Coronary artery (tissue), 2 donors: Measurements from ENCODE around the gene OTP.

ENCODE experiments used
- DNase-seq: peaks from one replicate; pipeline ENCODE4 v3.0.0-alpha.2; 2017; ENCODE audit warnings: low spot score
- H3K27ac ChIP-seq, 2 donors: fragments of 200-600 bp; sonication (generic); one replicate each; pipeline ENCODE4 v1.5.1; 2016 to 2019
- H3K4me3 ChIP-seq: fragments of 200-600 bp; sonication (generic); 2 replicates; pipeline ENCODE4 v1.5.1; 2016; ENCODE audit warnings: mild to moderate bottlenecking, moderate library complexity
- TF ChIP-seq, protein P1 (sequence below): fragments of 200-600 bp; sonication (generic); IDR thresholded peaks from one replicate; pipeline ENCODE4 v1.5.1; 2019; ENCODE audit warnings: antibody characterized with exemption

The OTP gene

DNA sequence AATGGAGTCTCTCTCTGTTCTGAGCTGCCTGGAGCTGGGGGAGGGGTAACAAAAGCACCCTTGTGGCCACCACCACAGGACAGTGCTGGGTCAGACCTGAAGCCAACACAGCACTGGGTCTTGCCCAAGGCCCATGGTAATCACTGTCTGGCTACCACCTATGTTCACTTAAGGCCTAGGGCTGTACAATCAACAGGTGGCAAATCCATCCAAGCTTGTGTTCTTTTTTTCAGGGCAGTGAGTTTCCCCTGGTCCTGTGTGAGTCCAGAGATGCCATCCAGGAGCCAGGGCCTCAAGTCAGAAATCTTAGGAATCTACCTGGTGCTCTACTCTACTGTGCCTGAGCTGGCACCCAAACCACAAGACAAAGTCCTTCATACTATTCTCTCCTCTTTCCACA is 20.1 kb upstream of the OTP start:
- TF ChIP-seq, protein P1, sequence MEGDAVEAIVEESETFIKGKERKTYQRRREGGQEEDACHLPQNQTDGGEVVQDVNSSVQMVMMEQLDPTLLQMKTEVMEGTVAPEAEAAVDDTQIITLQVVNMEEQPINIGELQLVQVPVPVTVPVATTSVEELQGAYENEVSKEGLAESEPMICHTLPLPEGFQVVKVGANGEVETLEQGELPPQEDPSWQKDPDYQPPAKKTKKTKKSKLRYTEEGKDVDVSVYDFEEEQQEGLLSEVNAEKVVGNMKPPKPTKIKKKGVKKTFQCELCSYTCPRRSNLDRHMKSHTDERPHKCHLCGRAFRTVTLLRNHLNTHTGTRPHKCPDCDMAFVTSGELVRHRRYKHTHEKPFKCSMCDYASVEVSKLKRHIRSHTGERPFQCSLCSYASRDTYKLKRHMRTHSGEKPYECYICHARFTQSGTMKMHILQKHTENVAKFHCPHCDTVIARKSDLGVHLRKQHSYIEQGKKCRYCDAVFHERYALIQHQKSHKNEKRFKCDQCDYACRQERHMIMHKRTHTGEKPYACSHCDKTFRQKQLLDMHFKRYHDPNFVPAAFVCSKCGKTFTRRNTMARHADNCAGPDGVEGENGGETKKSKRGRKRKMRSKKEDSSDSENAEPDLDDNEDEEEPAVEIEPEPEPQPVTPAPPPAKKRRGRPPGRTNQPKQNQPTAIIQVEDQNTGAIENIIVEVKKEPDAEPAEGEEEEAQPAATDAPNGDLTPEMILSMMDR, result no peak
- no peak for DNase-seq
- Histone ChIP-seq H3K4me3 (no peak overlapping the region), H3K27ac (no peak overlapping the region)

DNA sequence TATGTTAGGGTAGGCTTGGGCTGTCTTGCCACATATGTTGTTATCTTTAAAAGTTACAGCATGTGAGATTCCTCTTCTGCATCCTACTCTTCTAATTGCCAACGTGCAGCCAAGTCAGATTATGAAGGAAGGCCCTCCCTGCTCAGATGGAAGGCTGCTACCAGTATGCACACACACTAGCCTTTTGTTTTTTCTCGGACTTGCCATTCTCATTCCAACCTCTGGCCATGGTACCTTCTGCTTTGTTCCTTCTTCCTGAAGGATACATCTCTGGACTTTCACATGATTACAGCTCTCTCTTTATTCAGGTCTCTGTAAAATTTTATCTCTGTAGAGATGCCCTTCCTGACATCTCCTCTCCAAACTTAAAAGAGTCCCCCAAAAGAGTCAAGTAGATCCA is 12.8 kb upstream of the OTP start:
- no peak for DNase-seq
- TF ChIP-seq, protein P1, result no peak
- Histone ChIP-seq H3K4me3 (no peak overlapping the region), H3K27ac (no peak overlapping the region)

DNA sequence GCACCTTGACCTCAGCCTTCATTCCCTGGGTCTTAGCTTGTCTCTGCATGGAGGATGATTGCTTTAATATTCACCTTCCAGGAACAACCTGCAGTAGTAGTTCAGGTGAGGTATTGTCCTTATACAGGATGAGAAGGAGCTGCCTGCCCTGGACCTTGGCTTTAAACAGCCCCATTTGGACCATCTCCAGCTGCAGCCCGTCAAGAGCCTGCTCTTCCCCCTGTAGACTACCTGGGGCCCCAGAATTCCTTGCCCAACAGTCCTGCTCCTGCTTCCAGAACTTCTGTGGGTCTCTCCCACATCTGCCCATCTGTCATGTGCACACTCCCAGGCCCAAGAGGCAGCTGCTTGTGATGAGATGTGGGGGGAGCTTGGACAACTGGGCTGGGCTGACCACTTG is 12.2 kb upstream of the OTP start:
- Histone ChIP-seq H3K27ac (no peak overlapping the region), H3K4me3 (no peak overlapping the region)
- TF ChIP-seq, protein P1, result no peak
- no peak for DNase-seq

DNA sequence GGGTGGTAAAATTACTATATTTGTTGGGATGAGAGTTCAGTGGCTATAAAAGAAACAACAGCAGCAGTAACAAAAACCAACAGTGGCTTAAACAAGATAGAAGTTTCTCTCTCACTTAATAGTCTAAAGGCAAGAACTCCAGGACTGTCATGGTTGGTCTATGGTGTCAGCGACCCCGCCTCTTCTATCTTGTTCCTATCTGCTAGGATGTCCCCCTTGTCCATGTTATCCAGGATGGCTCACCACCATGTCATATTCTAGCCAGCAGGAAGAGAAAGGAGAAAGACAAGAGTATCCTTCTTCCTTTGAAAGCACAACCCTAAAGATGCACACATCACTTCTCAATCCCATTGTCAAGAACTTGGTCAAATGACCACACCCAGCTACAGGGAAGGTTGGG is 11.3 kb upstream of the OTP start:
- H3K27ac ChIP-seq, result no peak overlapping the region
- no peak overlapping the region for H3K4me3 ChIP-seq
- no peak for DNase-seq
- TF ChIP-seq, protein P1, result no peak

DNA sequence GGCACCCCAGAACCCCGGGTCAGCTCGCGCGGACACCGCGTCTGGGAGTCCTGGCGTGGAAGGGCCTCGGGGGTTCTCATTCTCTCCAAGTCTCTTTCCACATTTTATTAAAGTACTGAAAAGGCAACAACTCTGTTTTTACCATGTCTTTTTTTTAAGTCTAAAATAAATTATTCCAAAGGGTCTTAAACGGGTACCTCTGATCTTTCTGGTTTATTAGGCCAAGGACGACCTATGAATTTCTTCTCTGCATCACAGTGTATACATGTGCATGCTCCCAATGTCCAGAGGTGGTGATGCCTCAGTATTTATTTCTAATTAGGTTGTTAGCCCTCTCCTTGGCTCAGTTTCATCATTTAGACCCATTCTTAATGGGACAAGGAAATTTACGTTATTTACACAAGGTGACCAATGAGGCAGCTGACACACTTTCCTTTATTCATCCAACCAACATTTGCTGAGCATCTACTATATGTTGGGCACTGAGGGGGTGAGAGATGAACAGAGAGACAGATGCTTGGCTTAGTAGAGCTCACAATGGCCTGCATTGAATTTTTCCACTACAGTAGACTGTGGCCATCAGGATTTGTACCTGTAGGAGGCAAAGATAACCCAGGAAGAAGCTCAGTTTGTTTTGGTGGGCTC is 7.6 kb upstream of the OTP start:
- peak overlapping the region; percentile 66 for H3K4me3 ChIP-seq

DNA sequence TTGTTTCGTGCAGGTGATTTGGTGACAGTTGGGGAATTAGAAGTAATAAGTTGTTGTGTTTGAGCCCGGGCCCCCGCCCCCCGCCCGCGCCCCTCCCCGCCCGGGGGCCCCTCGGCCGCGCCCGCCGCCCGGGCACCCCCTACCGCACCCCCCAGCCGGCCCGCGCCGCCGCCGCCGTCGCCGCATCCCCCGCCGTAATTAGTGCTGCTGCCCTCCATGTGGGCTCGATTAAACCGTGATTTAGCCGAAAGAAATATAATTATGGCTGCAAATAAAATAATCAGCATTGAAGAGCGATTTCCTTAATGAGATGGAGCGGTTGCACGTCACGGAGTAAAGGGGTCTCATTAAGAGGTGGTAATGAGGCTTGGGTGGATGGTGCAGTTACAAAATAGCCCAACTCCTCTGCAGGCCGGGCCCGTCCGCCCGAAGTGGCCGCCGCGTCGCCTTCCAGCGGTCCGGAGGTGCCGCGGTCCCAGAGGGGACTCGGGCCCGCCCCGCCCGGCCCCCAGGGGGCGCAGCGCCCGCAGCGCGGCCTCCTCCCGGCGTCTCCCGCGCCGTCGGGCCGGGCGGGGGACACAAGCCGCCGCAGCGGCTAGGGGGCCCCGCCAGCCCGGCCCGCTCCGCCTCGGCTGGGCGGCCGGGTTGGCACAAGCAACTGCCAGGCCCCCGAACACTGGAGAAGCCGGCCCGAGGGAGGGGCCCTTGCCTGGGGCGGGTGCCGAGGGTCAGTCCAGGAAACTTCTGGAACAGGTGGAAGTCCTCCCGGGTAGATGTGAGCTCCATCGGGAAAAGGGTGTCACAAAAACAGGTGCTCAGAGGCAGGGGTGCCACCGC is 6.9 kb upstream of the OTP start:
- Histone ChIP-seq H3K27ac (no peak overlapping the region), H3K4me3 (peak overlapping the region; percentile 66)
- DNase-seq, result no peak
- TF ChIP-seq, protein P1, result no peak

More for the DNA sequence above, 7.6 kb upstream of the OTP start:
- DNase-seq, result no peak
- no peak overlapping the region for H3K27ac ChIP-seq
- TF ChIP-seq, protein P1, result no peak
